GM04504 (cell line): ENCODE measurements around the gene OR2T10.
"Not testable (repeated sequence)": the region's sequence is repeated elsewhere in the genome, so short reads cannot be mapped to it uniquely, and the experiment has no call there.

Experiments
- DNase-seq: peaks from one replicate; pipeline ENCODE4 v3.0.0-alpha.2; 2012; ENCODE audit warnings: low read depth

Gene OR2T10, protein sequence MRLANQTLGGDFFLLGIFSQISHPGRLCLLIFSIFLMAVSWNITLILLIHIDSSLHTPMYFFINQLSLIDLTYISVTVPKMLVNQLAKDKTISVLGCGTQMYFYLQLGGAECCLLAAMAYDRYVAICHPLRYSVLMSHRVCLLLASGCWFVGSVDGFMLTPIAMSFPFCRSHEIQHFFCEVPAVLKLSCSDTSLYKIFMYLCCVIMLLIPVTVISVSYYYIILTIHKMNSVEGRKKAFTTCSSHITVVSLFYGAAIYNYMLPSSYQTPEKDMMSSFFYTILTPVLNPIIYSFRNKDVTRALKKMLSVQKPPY

DNA sequence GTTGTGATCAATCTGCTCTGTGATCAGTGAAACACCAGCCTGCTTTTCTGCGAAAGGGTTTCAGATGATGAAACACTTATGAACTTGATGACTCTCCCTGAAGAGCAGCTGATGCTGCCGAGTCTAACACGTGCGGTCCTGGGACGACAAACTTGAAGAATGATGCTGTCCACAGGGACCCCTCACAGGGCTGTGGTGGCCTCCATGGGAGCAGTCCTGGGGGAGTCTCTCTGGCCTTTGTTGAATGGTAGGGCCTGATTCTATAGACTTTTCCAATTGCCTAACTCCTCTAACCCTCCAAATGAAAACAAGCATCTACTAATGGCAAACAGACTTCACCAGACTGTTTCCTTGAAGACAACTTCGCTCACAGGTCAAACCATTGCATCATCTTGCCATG lies at the start of gene OR2T10:
TSS of gene OR2T10 (minus strand) at position 112 of the 400 bp plus-strand sequence. CDS start 3,932 bp downstream, outside the sequence.
- DNase-seq, result no peak

- not testable (repeated sequence) for DNase-seq
Observed at GRCh38 chr1:248645178-248645577, 47.7 kb upstream of the OR2T10 start, which contains the start of gene OR2T35. Gene OR2T35 (minus strand): TSS chr1:248645278. CDS start chr1:248639258, 6,020 bp downstream.

- DNase-seq, result not testable (repeated sequence)
Observed at GRCh38 chr1:248642971-248643651, 45.6 kb upstream of the OR2T10 start.

DNA sequence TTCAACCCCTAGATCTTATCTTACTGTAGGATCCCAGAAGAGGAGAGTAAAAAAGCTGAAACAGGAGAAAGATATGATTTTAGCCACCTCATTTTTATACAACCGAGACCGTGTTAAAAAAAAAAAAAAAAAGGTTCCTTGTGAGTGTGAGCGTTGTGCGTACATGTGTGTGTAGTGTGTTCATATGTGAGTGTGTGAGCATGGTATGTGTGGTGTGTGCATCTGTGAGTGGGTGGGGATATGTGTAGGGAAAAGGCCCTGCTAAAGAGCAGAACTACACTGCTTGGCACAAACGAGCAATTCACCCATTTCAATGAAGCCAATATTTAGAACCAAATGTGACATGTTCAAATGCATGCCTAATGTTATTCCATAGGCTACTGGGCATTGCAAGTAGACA lies 44.1 kb upstream of the OR2T10 start:
- not testable (repeated sequence) for DNase-seq

DNA sequence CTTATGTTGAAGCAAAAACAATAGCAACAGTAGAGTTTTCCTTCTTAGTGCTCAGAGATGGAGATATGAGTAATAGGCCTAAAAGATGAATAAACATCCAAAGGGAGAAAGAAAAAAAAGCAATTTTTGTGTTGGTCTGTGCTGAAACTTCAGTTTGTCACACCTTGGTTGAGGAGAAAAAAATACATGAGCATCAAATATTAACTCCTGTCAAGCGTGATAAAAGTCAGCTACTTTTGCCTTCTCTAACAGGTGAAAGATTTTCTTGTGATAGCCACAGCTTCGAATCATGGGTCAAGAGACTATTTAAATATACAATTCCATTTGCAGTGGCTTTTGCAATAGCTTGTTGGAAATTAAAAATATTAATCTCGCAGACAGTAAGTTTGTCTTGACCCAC lies 43.4 kb upstream of the OR2T10 start:
- not testable (repeated sequence) for DNase-seq

- not testable (repeated sequence) for DNase-seq
Observed at GRCh38 chr1:248639652-248640051, 42.2 kb upstream of the OR2T10 start.

DNA sequence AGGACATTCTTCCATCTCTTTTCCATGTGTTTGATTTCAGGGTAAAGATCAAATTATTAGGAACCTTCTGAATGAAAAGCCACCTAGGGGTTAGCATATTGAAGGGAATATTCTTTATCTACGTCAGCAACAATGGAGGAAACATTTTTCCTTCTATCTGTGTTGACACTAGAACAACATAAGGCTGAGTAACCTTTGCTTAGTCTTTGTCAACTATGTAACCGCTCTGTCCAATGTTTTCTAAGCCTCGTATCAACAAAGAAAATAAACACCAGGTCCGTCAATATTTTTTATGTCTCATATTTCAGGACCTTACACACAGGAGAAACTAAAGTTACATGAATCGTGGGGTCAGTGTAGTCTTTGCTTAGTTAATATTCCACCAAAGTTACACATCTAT lies 39.1 kb upstream of the OR2T10 start:
- not testable (repeated sequence) for DNase-seq

GRCh38 chr1:248634991-248635390 lies 37.5 kb upstream of the OR2T10 start, which contains the start of gene OR2T11:
Gene OR2T11 (minus strand): TSS chr1:248635091. CDS start chr1:248627128, 7,963 bp downstream.
- not testable (repeated sequence) for DNase-seq

DNA sequence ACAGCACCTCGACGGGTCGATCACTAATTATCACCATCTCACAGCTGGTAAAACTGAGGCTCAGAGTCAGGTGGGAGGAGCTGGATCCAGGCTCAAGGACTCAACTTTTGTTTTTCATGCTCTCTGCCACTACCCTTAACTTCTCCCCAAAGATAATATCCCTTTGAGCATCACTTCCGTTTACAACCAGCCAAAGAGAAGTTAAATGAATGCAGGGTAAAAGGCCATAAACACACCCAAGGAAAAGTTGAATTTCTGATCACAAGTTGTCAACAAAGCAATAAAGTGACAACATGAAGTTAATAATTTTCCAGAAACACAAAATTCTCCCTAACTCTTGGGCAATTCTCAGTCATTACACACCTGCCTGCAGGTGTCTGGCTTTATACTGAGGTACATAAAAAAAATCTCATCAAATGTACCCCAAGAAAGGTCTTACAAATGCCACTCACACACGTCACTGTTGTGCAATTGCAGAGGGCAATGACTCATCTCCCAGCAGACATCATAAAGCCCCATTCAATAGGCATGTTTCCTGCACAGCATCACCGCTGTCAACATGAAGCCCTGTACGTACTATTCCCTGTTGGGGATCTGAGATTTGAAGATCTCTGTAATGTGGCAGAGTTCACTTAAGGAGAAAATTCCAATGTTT lies 34.0 kb upstream of the OR2T10 start:
- DNase-seq, result no peak

DNA sequence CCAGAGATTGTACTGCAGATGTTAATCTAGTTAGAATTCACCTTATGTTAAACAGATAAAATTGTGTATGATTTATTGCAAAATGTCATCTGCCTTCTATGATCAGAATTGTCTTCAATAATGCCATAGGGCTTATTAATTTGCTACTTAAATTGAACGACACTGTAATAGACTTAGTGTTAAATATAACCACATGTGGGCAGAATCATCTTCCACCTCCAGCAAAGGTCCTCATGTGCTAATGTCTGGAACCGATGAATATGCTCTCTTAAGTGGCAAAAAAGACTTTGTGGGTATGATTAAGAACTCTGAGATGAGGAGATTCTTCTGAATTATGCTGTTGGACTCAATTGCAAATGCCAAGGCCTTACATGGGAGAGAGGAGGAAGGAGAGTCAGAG lies 33.1 kb upstream of the OR2T10 start:
- DNase-seq, result no peak

- no peak for DNase-seq
Observed at GRCh38 chr1:248627971-248628844, 30.7 kb upstream of the OR2T10 start.

- DNase-seq, result no peak
Observed at GRCh38 chr1:248625971-248626370, 28.5 kb upstream of the OR2T10 start.

- DNase-seq, result no peak
Observed at GRCh38 chr1:248625166-248625565, 27.7 kb upstream of the OR2T10 start.

DNA sequence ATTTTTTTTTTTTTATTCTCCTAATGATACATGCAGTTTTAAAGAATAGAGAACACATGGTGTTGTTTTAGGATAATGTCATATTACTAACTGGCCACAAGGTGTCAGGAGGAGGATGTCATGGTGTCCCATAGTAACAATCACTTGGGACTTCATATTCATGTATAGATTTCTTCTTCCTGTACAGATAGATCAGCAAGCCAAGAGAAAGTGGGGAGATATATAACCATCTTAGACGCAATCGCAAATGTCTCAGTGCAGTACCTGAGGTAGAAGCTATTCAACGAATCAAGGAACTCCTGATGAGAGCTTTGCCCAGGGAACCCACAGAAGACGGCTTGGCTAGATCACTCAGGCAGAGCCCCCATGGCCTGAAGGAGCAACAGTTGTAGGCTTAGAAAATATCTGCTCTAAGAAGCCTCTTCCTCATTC lies 25.1 kb upstream of the OR2T10 start:
- peak; percentile 9 for DNase-seq

GRCh38 chr1:248621770-248622169 lies 24.3 kb upstream of the OR2T10 start:
- DNase-seq, result no peak

- peak; percentile 35 for DNase-seq
Observed at GRCh38 chr1:248618878-248619277, 21.4 kb upstream of the OR2T10 start.

GRCh38 chr1:248618119-248618518 lies 20.6 kb upstream of the OR2T10 start:
- no peak for DNase-seq

DNA sequence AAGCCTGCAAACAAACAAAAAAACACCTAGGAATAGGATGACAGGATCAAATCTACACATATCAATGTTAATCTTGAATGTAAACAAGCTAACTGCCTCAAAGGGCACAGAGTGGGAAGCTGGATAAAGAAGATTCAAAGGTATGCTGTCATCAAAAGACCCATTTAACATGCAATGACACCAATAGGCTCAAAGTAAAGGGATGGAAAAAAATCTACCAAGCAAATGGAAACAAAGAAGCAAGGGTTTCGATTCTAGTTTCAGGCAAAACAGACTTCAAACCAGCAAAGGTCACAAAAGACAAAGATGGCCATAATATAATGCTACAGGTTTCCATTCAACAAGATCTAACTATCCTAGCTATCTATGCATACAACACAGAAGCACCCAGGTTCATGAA lies 16.2 kb upstream of the OR2T10 start:
- no peak for DNase-seq

GRCh38 chr1:248611883-248612414 lies 14.4 kb upstream of the OR2T10 start:
- DNase-seq, result no peak

GRCh38 chr1:248610301-248610700 lies 12.8 kb upstream of the OR2T10 start:
- DNase-seq, result no peak

- DNase-seq, result no peak
Observed at GRCh38 chr1:248599396-248599795, 1.9 kb upstream of the OR2T10 start.
